ENCODE measurements around the gene SLC22A16.

- TF ChIP-seq POLR2A (IDR thresholded peaks at IDR 0.05) (no peak), CTCF (IDR thresholded peaks at IDR 0.05) (no peak)
Measured at GRCh38 chr6:110471726-110472365, 4.6 kb downstream of the SLC22A16 start.
